GM23248 (cell line): ENCODE data around the gene TOPBP1.

Experiments
- EZH2 ChIP-seq: fragments of 200-600 bp; sonication (generic); IDR thresholded peaks from 2 replicates; pipeline ENCODE4 v1.6.1; 2018; ENCODE audit warnings: antibody characterized with exemption, mild to moderate bottlenecking; ENCODE audit not compliant: insufficient read depth, poor library complexity, severe bottlenecking
- EZH2phosphoT487 ChIP-seq: fragments of 200-600 bp; sonication (generic); IDR thresholded peaks from 2 replicates; pipeline ENCODE4 v1.6.1; 2018; ENCODE audit warnings: antibody characterized with exemption, moderate library complexity, mild to moderate bottlenecking, low read depth; ENCODE audit not compliant: insufficient read depth

DNA sequence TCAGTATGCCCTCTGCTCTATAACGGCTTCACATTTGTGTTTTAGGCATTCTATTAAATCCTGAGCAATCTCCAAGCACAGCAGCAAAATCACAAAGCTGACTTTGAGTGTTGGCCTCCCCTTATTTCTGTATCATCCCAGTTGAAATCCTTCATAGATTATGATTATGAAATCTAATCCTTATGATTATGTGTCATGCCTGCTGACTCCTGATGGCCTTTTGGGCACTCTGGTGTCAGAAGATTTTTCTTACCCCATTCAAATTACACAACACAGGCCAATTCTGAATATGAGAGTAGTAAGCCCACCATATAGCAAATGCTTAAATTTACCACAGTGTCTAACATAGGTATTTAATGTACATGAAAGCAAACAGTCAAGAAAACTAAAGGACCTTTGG lies 53.9 kb downstream of the TOPBP1 start:
- TF ChIP-seq EZH2phosphoT487 (no peak), EZH2 (no peak)
